CD14-positive monocyte (primary cell): ENCODE results near the gene PTGDR. TPM values are rescaled to one million over a fixed set of nuclear protein-coding genes. Genes with fewer than 3 reads are reported as not detected.

Experiments
- DNase-seq, 3 donors: peaks; one replicate each; pipeline ENCODE4 v3.0.0-alpha.2; 2011 to 2022
- H2AFZ ChIP-seq: 2 replicates; pipeline ENCODE4 v1.6.0; 2012; ENCODE audit warnings: mild to moderate bottlenecking, low read depth, low read length, inconsistent platforms; ENCODE audit not compliant: insufficient read depth, poor library complexity, severe bottlenecking
- H3K27ac ChIP-seq, 2 donors: 1 replicate in 1 of 2; 2 replicates in 1 of 2; pipeline ENCODE4 v1.5.1; 2012 to 2013; ENCODE audit warnings: low read length in 2 of 2, control low read depth in 1 of 2, inconsistent platforms in 1 of 2, low read depth in 1 of 2, mild to moderate bottlenecking in 1 of 2
- H3K27me3 ChIP-seq, 2 donors: one replicate each; pipeline versions ENCODE4 v1.6.0 to v1.6.1; 2011 to 2013; ENCODE audit warnings: low read length in 2 of 2; ENCODE audit not compliant: control insufficient read depth in 2 of 2, insufficient read depth in 2 of 2
- H3K36me3 ChIP-seq, 2 donors: replicated peaks in 1 of 2; 1 replicate in 1 of 2; 2 replicates in 1 of 2; pipeline versions ENCODE4 v1.5.1 to v1.6.1; 2012 to 2013; ENCODE audit warnings: low read length in 2 of 2, control low read depth in 1 of 2, inconsistent platforms in 1 of 2, mild to moderate bottlenecking in 1 of 2; ENCODE audit not compliant: insufficient read depth in 2 of 2, control insufficient read depth in 1 of 2
- H3K4me1 ChIP-seq, 2 donors: 1 replicate in 1 of 2; 2 replicates in 1 of 2; pipeline versions ENCODE4 v1.5.1 to v1.6.1; 2012 to 2013; ENCODE audit warnings: low read length in 2 of 2, control low read depth in 1 of 2, inconsistent platforms in 1 of 2, mild to moderate bottlenecking in 1 of 2, moderate library complexity in 1 of 2; ENCODE audit not compliant: insufficient read depth in 2 of 2, control insufficient read depth in 1 of 2
- H3K4me2 ChIP-seq: replicated peaks from 2 replicates; pipeline ENCODE3; 2012; ENCODE audit warnings: low read length, moderate library complexity, mild to moderate bottlenecking; ENCODE audit not compliant: poor library complexity, severe bottlenecking; ENCODE audit errors: extremely low read depth
- H3K4me3 ChIP-seq, 3 experiments: fragments of 200-600 bp in 1 of 3; sonication (generic) in 1 of 3; replicated peaks in 1 of 3; 1 replicate in 2 of 3; 2 replicates in 1 of 3; pipeline ENCODE4 v1.5.1; 2011 to 2013; ENCODE audit warnings: low read length in 3 of 3, mild to moderate bottlenecking in 3 of 3, control low read depth in 2 of 3, low read depth in 2 of 3, inconsistent platforms in 1 of 3, moderate library complexity in 1 of 3
- H3K79me2 ChIP-seq: 2 replicates; pipeline ENCODE4 v1.6.0; 2012; ENCODE audit warnings: mild to moderate bottlenecking, control low read depth, inconsistent platforms, low read length, moderate library complexity; ENCODE audit not compliant: insufficient read depth
- H3K9ac ChIP-seq: 2 replicates; pipeline ENCODE4 v1.6.0; 2017; ENCODE audit warnings: low read length, mild to moderate bottlenecking; ENCODE audit not compliant: insufficient read depth, poor library complexity, severe bottlenecking
- H3K9me3 ChIP-seq, 2 donors: replicated peaks in 1 of 2; 1 replicate in 1 of 2; 2 replicates in 1 of 2; pipeline versions ENCODE4 v1.5.1 to v1.6.1; 2012 to 2013; ENCODE audit warnings: low read length in 2 of 2, control low read depth in 1 of 2; ENCODE audit not compliant: control insufficient read depth in 1 of 2, insufficient read depth in 1 of 2
- H4K20me1 ChIP-seq: 2 replicates; pipeline ENCODE4 v1.6.0; 2012; ENCODE audit warnings: mild to moderate bottlenecking, low read length, control low read depth, moderate library complexity; ENCODE audit not compliant: insufficient read depth
- H3K27ac Mint-ChIP-seq, 7 donors: one replicate each; pipeline ENCODE4 v1.8.0; 2020; ENCODE audit warnings: mild to moderate bottlenecking in 7 of 7, mixed read lengths in 7 of 7, moderate library complexity in 6 of 7, inconsistent platforms in 2 of 7
- H3K27me3 Mint-ChIP-seq, 3 donors: one replicate each; pipeline ENCODE4 v1.8.0; 2021 to 2022; ENCODE audit warnings: low read depth in 3 of 3, mild to moderate bottlenecking in 3 of 3, mixed read lengths in 3 of 3, moderate library complexity in 3 of 3, inconsistent platforms in 1 of 3
- H3K36me3 Mint-ChIP-seq, 2 donors: one replicate each; pipeline ENCODE4 v1.8.0; 2020; ENCODE audit warnings: mixed read lengths in 2 of 2, inconsistent platforms in 1 of 2, mild to moderate bottlenecking in 1 of 2
- H3K4me1 Mint-ChIP-seq: one replicate; pipeline ENCODE4 v1.8.0; 2020; ENCODE audit warnings: mild to moderate bottlenecking, mixed read lengths
- H3K4me3 Mint-ChIP-seq, 2 donors: one replicate each; pipeline ENCODE4 v1.8.0; 2020; ENCODE audit warnings: mild to moderate bottlenecking in 2 of 2, mixed read lengths in 2 of 2, moderate library complexity in 1 of 2
- H3K9me3 Mint-ChIP-seq, 7 donors: one replicate each; pipeline ENCODE4 v1.8.0; 2020 to 2022; ENCODE audit warnings: mixed read lengths in 7 of 7, mild to moderate bottlenecking in 6 of 7, moderate library complexity in 6 of 7, inconsistent platforms in 2 of 7
- CTCF ChIP-seq: fragments of 200-600 bp; IDR thresholded peaks from one replicate; pipeline ENCODE4 v1.8.0; 2022; ENCODE audit warnings: antibody characterized with exemption, mild to moderate bottlenecking
- WGBS: methylation state at CpG from one replicate; pipeline ENCODE4 v1.1.5; 2013; ENCODE audit warnings: missing lambda C conversion rate; ENCODE audit not compliant: insufficient coverage; 5-methylcytosine and 5-hydroxymethylcytosine counted together
- intact Hi-C, 2 donors: fragments of 100-400 bp; cut with micrococcal nuclease; formaldehyde crosslinking; loops; one replicate each; pipeline versions ENCODE4 v1.15.0 to v1.15.1; 2023
- polyA plus RNA-seq, 3 donors: library from polyadenylated mRNA; depleted of rRNA in 1 of 3; unstranded in 2 of 3; stranded (reverse) in 1 of 3; fragments of 300-500 nt in 2 of 3; fragments of >200 nt in 1 of 3; fragmentation: Illumina TruSeq in 2 of 3; gene quantifications; 1 replicate in 2 of 3; 2 replicates in 1 of 3; pipeline ENCODE4 v1.2.3, GENCODE V29; 2012 to 2021

PTGDR gene
- polyA plus RNA-seq, 3 donors: not detected

- Mint-ChIP-seq H3K27ac (no peak overlapping the region), H3K27me3 (peaks cover 2 to 3% (median 3%) of the 10 kb centered on the region in 3 donors), H3K36me3 (no peaks in the 10 kb centered on the region), H3K9me3 (peaks cover 0 to 3% (median 0%) of the 10 kb centered on the region in 7 donors), H3K4me3 (no peak overlapping the region), H3K4me1 (peaks cover 19% of the 10 kb centered on the region)
- 67% methylated on average over 1 of the region's 10 CpGs for WGBS
- no peak for DNase-seq
- no peaks in the 10 kb centered on the region for H3K9me3 ChIP-seq
- H3K79me2 ChIP-seq: no peaks in the 10 kb centered on the region
- peaks cover 5 to 17% of the 10 kb centered on the region in 2 donors for H3K4me1 ChIP-seq
- H3K36me3 ChIP-seq: no peaks in the 10 kb centered on the region
- no peak for TF ChIP-seq CTCF
- H4K20me1 ChIP-seq: no peaks in the 10 kb centered on the region
- no peak overlapping the region for H3K27ac ChIP-seq
- H3K27me3 ChIP-seq: no peaks in the 10 kb centered on the region
- H3K4me2 ChIP-seq: no peak overlapping the region
- H3K9ac ChIP-seq: no peak overlapping the region
- H3K4me3 ChIP-seq: no peak overlapping the region
- no peak overlapping the region for H2AFZ ChIP-seq
- intact Hi-C loops: loop anchor here (5.0 to 10.0 kb wide), 2 partner anchors 166 to 174 kb away; no protein-coding TSS in a partner anchor
Observed at GRCh38 chr14:52298795-52299194, 31.3 kb downstream of the PTGDR start.

- intact Hi-C loops: loop anchor here (5.0 to 10.0 kb wide), 3 partner anchors 55 to 173 kb away; no protein-coding TSS in a partner anchor
Observed at GRCh38 chr14:52299692-52300278, 32.3 kb downstream of the PTGDR start.

More at GRCh38 chr14:52299692-52300278, 32.3 kb downstream of the PTGDR start:
- Mint-ChIP-seq H3K27me3 (peaks cover 2 to 3% (median 3%) of the 10 kb centered on the region in 3 donors), H3K9me3 (peaks cover 0 to 3% (median 0%) of the 10 kb centered on the region in 7 donors), H3K27ac (no peak overlapping the region), H3K4me3 (no peak overlapping the region), H3K4me1 (peaks cover 27% of the 10 kb centered on the region), H3K36me3 (no peaks in the 10 kb centered on the region)
- Histone ChIP-seq H3K4me1 (peaks cover 6 to 19% of the 10 kb centered on the region in 2 donors), H4K20me1 (no peaks in the 10 kb centered on the region), H2AFZ (no peak overlapping the region), H3K4me3 (no peak overlapping the region), H3K9me3 (no peaks in the 10 kb centered on the region), H3K27me3 (no peaks in the 10 kb centered on the region), H3K4me2 (no peak overlapping the region), H3K79me2 (no peaks in the 10 kb centered on the region), H3K27ac (no peak overlapping the region), H3K9ac (no peak overlapping the region), H3K36me3 (no peaks in the 10 kb centered on the region)
- peak; percentile 40 to 72 (median 61) for DNase-seq
- TF ChIP-seq CTCF: peak; percentile 82
